ENCODE measurements around the gene CACNA1B. TPM values are rescaled to one million over a fixed set of nuclear protein-coding genes. Genes with fewer than 3 reads are reported as not detected.

Gene CACNA1B
- total and polyA plus RNA-seq, 2 of the 4 experiments (the other 2 are of a cell fraction), result 0.02 TPM; not detected in 1

GRCh38 chr9:137989156-137989555, 111.6 kb downstream of the CACNA1B start:
- H2BK15ac ChIP-seq (ENCODE audit: low read depth, low read length), result no peak overlapping the region
- H3K27ac ChIP-seq (ENCODE audit: insufficient read depth, low read length), result no peak overlapping the region
- no TSS peak for BruUV-seq (replicated peaks)
- dilution Hi-C loops (cut with HindIII; ENCODE audit: low sequenced_read_pairs, unreplicated experiment) (no loop called here), in situ Hi-C loops (cut with MboI; ENCODE audit: low sequenced_read_pairs) (no loop called here), intact Hi-C loops (cut with micrococcal nuclease) (no loop called here)
- no peaks in the 10 kb centered on the region for H3K36me3 ChIP-seq (ENCODE audit: control insufficient read depth, insufficient read depth, low read length)
- H3K79me1 ChIP-seq (ENCODE audit: low read depth in 1 of 2, low read length in 2 of 2), result no peaks in the 10 kb centered on the region
- H2AFZ ChIP-seq (replicated peaks; ENCODE audit: low read length, poor library complexity), result no peak overlapping the region
- H3K4me1 ChIP-seq (ENCODE audit: control insufficient read depth, insufficient read depth, low read length), result no peaks in the 10 kb centered on the region
- no peak overlapping the region for H3K4me3 ChIP-seq (ENCODE audit: insufficient read depth, low read depth, low read length)
- 60% methylated on average over 1 of the region's 7 CpGs; no CpG with 5 or more reads in 1 of the 2 experiments for WGBS, 2 experiments (ENCODE audit: extremely low coverage in 2 of 2, insufficient read length in 1 of 2)
- no peak overlapping the region for H2BK120ac ChIP-seq (ENCODE audit: low read depth, low read length)
- H2AK5ac ChIP-seq (ENCODE audit: low read depth, low read length), result no peak overlapping the region
- no peak overlapping the region for H2BK5ac ChIP-seq (ENCODE audit: low read depth, low read length, poor library complexity, severe bottlenecking)
- H4K20me1 ChIP-seq (ENCODE audit: insufficient read depth, low read length), result no peaks in the 10 kb centered on the region
- H3K56ac ChIP-seq (ENCODE audit: extremely low read depth, insufficient read depth, low read length), result no peak overlapping the region
- no peaks in the 10 kb centered on the region for H3K27me3 ChIP-seq (ENCODE audit: control insufficient read depth, insufficient read depth, low read length)
- H4K8ac ChIP-seq (ENCODE audit: low read depth in 2 of 2, low read length in 2 of 2), result no peak overlapping the region
- peaks cover 47% of the 10 kb centered on the region for H3K9me3 ChIP-seq (ENCODE audit: control insufficient read depth, insufficient read depth, low read length)
- ChIA-PET POLR2A (ENCODE audit: unreplicated experiment) (no interaction called here), CTCF (no interaction called here)
- H4K91ac ChIP-seq (ENCODE audit: insufficient read depth, low read depth, low read length), result no peak overlapping the region
- H3K14ac ChIP-seq (replicated peaks; ENCODE audit: low read depth, low read length), result no peak overlapping the region
- H2AK9ac ChIP-seq (replicated peaks; ENCODE audit: low read depth, low read length, poor library complexity), result no peak overlapping the region
- H3K4me2 ChIP-seq (ENCODE audit: low read depth, low read length), result no peak overlapping the region
- H2BK20ac ChIP-seq (ENCODE audit: low read depth, low read length), result no peak overlapping the region
- no peak for ATAC-seq (ENCODE audit: low read depth)
- no peak for DNase-seq
- H3K4ac ChIP-seq (ENCODE audit: low read depth, low read length), result no peak overlapping the region
- no peak overlapping the region for H3K9ac ChIP-seq (ENCODE audit: low read depth, low read length)
- H4K5ac ChIP-seq (ENCODE audit: low read depth, low read length), result no peak overlapping the region
- no peaks in the 10 kb centered on the region for H3K9me1 ChIP-seq (ENCODE audit: insufficient read depth, low read length)
- TF ChIP-seq MAFK (IDR thresholded peaks at IDR 0.05; ENCODE audit: low read depth, low read length) (no peak), MXI1 (IDR thresholded peaks at IDR 0.05; ENCODE audit: borderline replicate concordance, low read depth, low read length) (no peak), BHLHE40 (IDR thresholded peaks at IDR 0.05; ENCODE audit: low read depth, low read length) (no peak), POLR2A (IDR thresholded peaks at IDR 0.05; ENCODE audit: low read depth, low read length) (no peak), CEBPB (IDR thresholded peaks at IDR 0.05; ENCODE audit: low read depth, low read length) (no peak)
- H3K18ac ChIP-seq (ENCODE audit: low read depth, low read length), result no peak overlapping the region
- H3K23ac ChIP-seq (ENCODE audit: low read depth, low read length), result no peak overlapping the region

All from IMR-90 (cell line).